Heart left ventricle (tissue), 13 donors: Measurements from ENCODE around the gene CYP46A1.

Experiments used
- CTCF ChIP-seq, 12 donors: fragments of 200-600 bp; sonication (generic) in 4 of 12; IDR thresholded peaks; one replicate each; pipeline versions ENCODE4 v1.5.0 to v1.8.0; 2018 to 2022; ENCODE audit warnings: antibody characterized with exemption in 12 of 12, mild to moderate bottlenecking in 5 of 12
- POLR2A ChIP-seq, 2 donors: fragments of 450-650 bp; IDR thresholded peaks; one replicate each; pipeline ENCODE4 v1.6.1; 2017; ENCODE audit warnings: antibody characterized with exemption in 2 of 2, mild to moderate bottlenecking in 2 of 2, moderate library complexity in 2 of 2
- donor health status: ischemic (EF 13 %, LVEDD 7.1; RV severe dilation, severe dysfunction).
- donor health status: DM: no; HTN: yes; CAD: no.
- donor health status: DM: no; HTN: no; CAD: no.
- donor health status: ischemic (EF 25% LVEDD 6.9; RV normal size, moderate dysfunction).
- donor health status: ischemic (EF 25% LVEDD 5.7; RV mildly dilated, moderate dysfunction).
- donor health status: ischemic (EF 35%, LVEDD 5.7; RV mildly dilated, moderate dysfunction).
- donor health status: nonischemic (EF 11% LVEDD 7.7; RV severe dilation, severe dysfunction).
- donor health status: DM: yes; HTN: yes; CAD: no.
- donor health status: PGD.
- donor health status: ischemic (EF 29% LVEDD 5.4; RV normal size, mild dysfunction).
- donor health status: nonischemic (EF 23%, LVEDD 6.1; RV moderate dilation, normal function).

- no peak for TF ChIP-seq CTCF (IDR thresholded peaks at IDR 0.05)
- TF ChIP-seq POLR2A (IDR thresholded peaks at IDR 0.05), result no peak
These were observed 37.9 kb downstream of the CYP46A1 start for GRCh38 chr14:99721792-99722516.
